ENCODE data around the gene TMC1. TPM values are rescaled to one million over a fixed set of nuclear protein-coding genes. Genes with fewer than 3 reads are reported as not detected.

TMC1 gene
- total and polyA plus RNA-seq, 2 of the 8 experiments (the other 6 are each of a cell fraction or from before 2014, with no cell fraction given), result 0.95 to 0.98 TPM

DNA sequence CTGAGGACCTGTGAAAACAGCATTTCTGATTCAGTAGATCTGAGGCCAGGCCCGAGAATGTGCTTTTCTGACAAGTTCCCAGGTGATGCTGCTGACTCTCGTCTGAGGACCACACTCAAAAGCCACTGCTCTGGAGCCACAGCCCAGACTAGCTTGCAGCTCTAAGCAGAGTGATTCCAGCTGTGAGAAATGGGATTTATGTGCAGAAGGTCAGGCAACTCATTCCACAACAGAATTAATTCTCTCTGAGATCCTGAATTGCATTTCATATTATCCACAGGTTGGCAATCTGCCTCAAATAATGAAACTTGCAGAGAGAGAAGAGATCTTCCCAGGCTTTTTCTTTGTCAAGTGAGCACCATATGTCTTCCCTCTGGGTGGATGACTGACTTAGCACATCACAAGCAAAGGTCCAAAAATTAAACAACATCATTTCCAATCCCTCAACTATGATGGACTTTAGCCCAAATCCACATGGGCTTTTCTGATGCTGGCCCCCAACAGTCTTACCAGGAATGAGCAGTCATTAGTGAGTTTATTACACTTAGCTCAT lies 291.2 kb downstream of the TMC1 start:
- Histone ChIP-seq H2AFZ (ENCODE audit: low read length) (no peak overlapping the region; the same call in 1 of the 2 replicates), H4K8ac (ENCODE audit: extremely low read depth, insufficient read depth, low read length) (no peak overlapping the region), H3K18ac (ENCODE audit: extremely low read depth, low read length) (no peak overlapping the region), H2BK15ac (ENCODE audit: low read length) (no peak overlapping the region), H3K4me2 (ENCODE audit: insufficient read depth in 1 of 2, low read depth in 2 of 2, low read length in 2 of 2) (no peak overlapping the region), H3K36me3 (ENCODE audit: control insufficient read depth in 2 of 4, insufficient read depth in 4 of 4, low read length in 3 of 4) (no peaks in the 10 kb centered on the region), H3K9ac (replicated peaks in 1 of 4; ENCODE audit: extremely low read depth in 1 of 4, low read depth in 3 of 4, low read length in 3 of 4) (no peak overlapping the region), H3K4ac (replicated peaks; ENCODE audit: insufficient read length, low read depth, low read length) (no peak overlapping the region), H3K23me2 (ENCODE audit: low read depth, low read length) (no peaks in the 10 kb centered on the region), H4K91ac (replicated peaks; ENCODE audit: insufficient read length, low read length) (no peak overlapping the region), H3K4me3 (ENCODE audit: extremely low read depth in 1 of 4, insufficient read depth in 2 of 4, low read depth in 3 of 4, low read length in 4 of 4) (no peak overlapping the region), H3K56ac (replicated peaks; ENCODE audit: insufficient read length, low read depth, low read length) (no peak overlapping the region), H3K27ac (ENCODE audit: low read depth, low read length) (no peak overlapping the region), H2AK5ac (ENCODE audit: low read depth, low read length) (no peak overlapping the region), H3K79me1 (ENCODE audit: low read depth, low read length) (no peaks in the 10 kb centered on the region), H2BK5ac (ENCODE audit: low read depth, low read length) (no peak overlapping the region), H4K20me1 (replicated peaks in 1 of 2; ENCODE audit: control insufficient read depth in 1 of 2, insufficient read depth in 2 of 2, low read length in 2 of 2) (no peaks in the 10 kb centered on the region), H2BK20ac (ENCODE audit: low read length) (no peak overlapping the region), H4K5ac (ENCODE audit: insufficient read length, low read depth, low read length) (no peak overlapping the region), H3K79me2 (ENCODE audit: control insufficient read depth in 1 of 2, insufficient read depth in 2 of 2, low read length in 2 of 2) (no peaks in the 10 kb centered on the region), H3K4me1 (replicated peaks in 1 of 4; ENCODE audit: control insufficient read depth in 3 of 4, insufficient read depth in 4 of 4, low read length in 3 of 4) (no peaks in the 10 kb centered on the region), H3K14ac (ENCODE audit: insufficient read length) (no peak overlapping the region), H2BK12ac (ENCODE audit: low read depth, low read length) (no peak overlapping the region), H3K9me3 (ENCODE audit: insufficient read depth in 2 of 2, low read depth in 1 of 2, low read length in 1 of 2) (peaks cover 0 to 2% of the 10 kb centered on the region in 2 experiments; a peak in 1 of 4 replicates), H3K27me3 (replicated peaks in 1 of 4; ENCODE audit: control insufficient read depth in 3 of 4, extremely low read depth in 1 of 4, insufficient read depth in 3 of 4, low read length in 3 of 4) (no peaks in the 10 kb centered on the region), H2BK120ac (replicated peaks; ENCODE audit: low read depth, low read length) (no peak overlapping the region), H3K23ac (ENCODE audit: insufficient read length) (no peak overlapping the region)
- no peak for TF ChIP-seq KDM4A (IDR thresholded peaks at IDR 0.05; ENCODE audit: low read depth, low read length, severe bottlenecking)
- TF ChIP-seq TEAD4 (IDR thresholded peaks at IDR 0.05; ENCODE audit: low read depth, low read length), result no peak
- no peak for TF ChIP-seq SAP30 (IDR thresholded peaks at IDR 0.05; ENCODE audit: insufficient read depth, insufficient replicate concordance, low read length)
- no peak for TF ChIP-seq TAF1 (IDR thresholded peaks at IDR 0.05; ENCODE audit: low read depth, low read length)
- no peak for TF ChIP-seq CHD1 (IDR thresholded peaks at IDR 0.05; ENCODE audit: low read depth, low read length)
- no peak for TF ChIP-seq NRF1 (IDR thresholded peaks at IDR 0.05; ENCODE audit: low read depth, low read length)
- TF ChIP-seq POLR2A (IDR thresholded peaks at IDR 0.05; ENCODE audit: control extremely low read depth in 1 of 2, low read depth in 2 of 2, low read length in 2 of 2), result no peak
- TF ChIP-seq TCF12 (IDR thresholded peaks at IDR 0.05; ENCODE audit: low read depth, low read length), result no peak
- no peak for TF ChIP-seq SRF (IDR thresholded peaks at IDR 0.05; ENCODE audit: low read depth, low read length)
- no peak for TF ChIP-seq POU5F1 (IDR thresholded peaks at IDR 0.05; ENCODE audit: low read depth, low read length)
- TF ChIP-seq SIRT6 (IDR thresholded peaks at IDR 0.05; ENCODE audit: low read length), result no peak
- TF ChIP-seq ZNF274 (IDR thresholded peaks at IDR 0.05; ENCODE audit: borderline replicate concordance, extremely low read depth, low read length), result no peak
- no peak for TF ChIP-seq SUZ12 (IDR thresholded peaks at IDR 0.05; ENCODE audit: low read length)
- no peak for TF ChIP-seq KDM5A (IDR thresholded peaks at IDR 0.05; ENCODE audit: low read length)
- DNase-seq (ENCODE audit: low read depth in 1 of 2, low spot score in 2 of 2), result no peak
- 93% methylated on average over 2 of the region's 2 CpGs; no CpG with 5 or more reads in 1 of the 2 experiments for WGBS, 2 experiments (ENCODE audit: extremely low coverage in 1 of 2, insufficient coverage in 1 of 2, insufficient read length in 1 of 2, insufficient replicate concordance in 2 of 2, low coverage in 1 of 2, low lambda C conversion rate in 2 of 2, missing lambda C conversion rate in 1 of 2)
- POLR2A ChIA-PET (ENCODE audit: partially characterized antibody), result no interaction called here
- CTCF ChIA-PET (ENCODE audit: partially characterized antibody), result interaction anchor here (1.2 to 2.2 kb wide), 2 partner anchors 10 to 529 kb away, joined by 3 to 14 read pairs; no protein-coding TSS in a partner anchor
- no peak for FAIRE-seq

Measured in H1 (cell line).